SK-N-SH treated with all-trans-retinoic acid at 6 μM for 48 hours (cell line): Measurements from ENCODE around the gene JAGN1.

Experiments used
- PPARA ChIP-seq: fragments of 250-450 bp; sonication (Bioruptor Pico); IDR thresholded peaks from 2 replicates; pipeline ENCODE4 v1.5.0; 2020; ENCODE audit warnings: mild to moderate bottlenecking, borderline replicate concordance
- RARB ChIP-seq: fragments of 250-450 bp; sonication (Bioruptor Pico); IDR thresholded peaks from 2 replicates; pipeline ENCODE4 v1.8.0; 2021; ENCODE audit warnings: mild to moderate bottlenecking, moderate library complexity
- SNAI2 ChIP-seq: fragments of 250-450 bp; sonication (Bioruptor Pico); IDR thresholded peaks from 2 replicates; pipeline ENCODE4 v1.5.0; 2020; ENCODE audit warnings: mild to moderate bottlenecking, moderate library complexity
- TCF4 ChIP-seq: fragments of 250-450 bp; sonication (Bioruptor Pico); IDR thresholded peaks from 2 replicates; pipeline ENCODE4 v1.8.0; 2021; ENCODE audit warnings: mild to moderate bottlenecking, moderate library complexity, borderline replicate concordance
- TOX ChIP-seq: fragments of 250-450 bp; sonication (Bioruptor Pico); IDR thresholded peaks from 2 replicates; pipeline ENCODE4 v1.8.0; 2021; ENCODE audit warnings: mild to moderate bottlenecking, moderate library complexity, borderline replicate concordance
- ZC3H10 ChIP-seq: fragments of 250-450 bp; sonication (Bioruptor Pico); IDR thresholded peaks from 2 replicates; pipeline ENCODE4 v1.5.1; 2021; ENCODE audit warnings: mild to moderate bottlenecking, moderate library complexity
- ZFP3 ChIP-seq: fragments of 250-450 bp; sonication (Bioruptor Pico); IDR thresholded peaks from 2 replicates; pipeline ENCODE4 v1.5.0; 2020; ENCODE audit warnings: mild to moderate bottlenecking, moderate library complexity
- ZNF70 ChIP-seq: fragments of 450-650 bp; formaldehyde crosslinking; IDR thresholded peaks from 2 replicates; pipeline ENCODE4 v1.5.0; 2020; ENCODE audit warnings: mild to moderate bottlenecking, moderate library complexity
- TF ChIP-seq, protein P1 (sequence below): fragments of 250-450 bp; sonication (Bioruptor Pico); IDR thresholded peaks from 2 replicates; pipeline ENCODE4 v1.5.1; 2020; ENCODE audit warnings: low read depth, mild to moderate bottlenecking, moderate library complexity
- TF ChIP-seq, protein P2 (sequence below): fragments of 250-450 bp; sonication (Bioruptor Pico); IDR thresholded peaks from 2 replicates; pipeline ENCODE4 v1.8.0; 2020; ENCODE audit warnings: mild to moderate bottlenecking, moderate library complexity, borderline replicate concordance
- TF ChIP-seq, protein P3 (sequence below): fragments of 250-450 bp; sonication (Bioruptor Pico); IDR thresholded peaks from 2 replicates; pipeline ENCODE4 v1.5.0; 2020; ENCODE audit warnings: mild to moderate bottlenecking, moderate library complexity
- TF ChIP-seq, protein P4 (sequence below): fragments of 250-450 bp; sonication (Bioruptor Pico); IDR thresholded peaks from 2 replicates; pipeline ENCODE4 v1.5.1; 2021; ENCODE audit warnings: mild to moderate bottlenecking, moderate library complexity

DNA sequence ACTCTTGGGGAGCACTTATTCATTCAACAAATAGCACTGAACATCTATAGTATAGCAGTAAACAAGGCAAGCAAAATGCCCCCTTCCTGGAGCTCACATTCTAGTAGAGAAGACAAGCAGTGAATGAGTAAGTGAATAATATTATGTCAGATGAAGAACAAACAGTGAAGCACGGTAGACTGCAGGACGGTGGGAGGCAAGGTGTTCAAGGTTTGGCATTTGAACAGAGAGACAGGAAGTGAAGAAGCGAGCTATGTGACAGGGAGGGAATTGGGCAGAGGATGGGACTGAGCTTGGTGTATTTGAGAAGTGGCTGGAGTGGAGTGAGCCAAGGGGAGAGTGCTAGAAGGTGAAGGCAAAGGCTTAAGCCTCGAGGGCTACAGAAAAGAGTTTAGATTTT is 44.6 kb downstream of the JAGN1 start:
- TF ChIP-seq, protein P1, sequence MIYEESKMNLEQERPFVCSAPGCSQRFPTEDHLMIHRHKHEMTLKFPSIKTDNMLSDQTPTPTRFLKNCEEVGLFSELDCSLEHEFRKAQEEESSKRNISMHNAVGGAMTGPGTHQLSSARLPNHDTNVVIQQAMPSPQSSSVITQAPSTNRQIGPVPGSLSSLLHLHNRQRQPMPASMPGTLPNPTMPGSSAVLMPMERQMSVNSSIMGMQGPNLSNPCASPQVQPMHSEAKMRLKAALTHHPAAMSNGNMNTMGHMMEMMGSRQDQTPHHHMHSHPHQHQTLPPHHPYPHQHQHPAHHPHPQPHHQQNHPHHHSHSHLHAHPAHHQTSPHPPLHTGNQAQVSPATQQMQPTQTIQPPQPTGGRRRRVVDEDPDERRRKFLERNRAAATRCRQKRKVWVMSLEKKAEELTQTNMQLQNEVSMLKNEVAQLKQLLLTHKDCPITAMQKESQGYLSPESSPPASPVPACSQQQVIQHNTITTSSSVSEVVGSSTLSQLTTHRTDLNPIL = no peak
- TF ChIP-seq ZFP3 (CRISPR knock-in tag) (no peak), SNAI2 (CRISPR knock-in tag) (no peak), ZC3H10 (CRISPR knock-in tag) (no peak), ZNF70 (CRISPR knock-in tag) (no peak), TCF4 (CRISPR knock-in tag) (no peak), TOX (CRISPR knock-in tag) (no peak), PPARA (CRISPR knock-in tag) (no peak), RARB (CRISPR knock-in tag) (no peak)
- TF ChIP-seq, protein P2, sequence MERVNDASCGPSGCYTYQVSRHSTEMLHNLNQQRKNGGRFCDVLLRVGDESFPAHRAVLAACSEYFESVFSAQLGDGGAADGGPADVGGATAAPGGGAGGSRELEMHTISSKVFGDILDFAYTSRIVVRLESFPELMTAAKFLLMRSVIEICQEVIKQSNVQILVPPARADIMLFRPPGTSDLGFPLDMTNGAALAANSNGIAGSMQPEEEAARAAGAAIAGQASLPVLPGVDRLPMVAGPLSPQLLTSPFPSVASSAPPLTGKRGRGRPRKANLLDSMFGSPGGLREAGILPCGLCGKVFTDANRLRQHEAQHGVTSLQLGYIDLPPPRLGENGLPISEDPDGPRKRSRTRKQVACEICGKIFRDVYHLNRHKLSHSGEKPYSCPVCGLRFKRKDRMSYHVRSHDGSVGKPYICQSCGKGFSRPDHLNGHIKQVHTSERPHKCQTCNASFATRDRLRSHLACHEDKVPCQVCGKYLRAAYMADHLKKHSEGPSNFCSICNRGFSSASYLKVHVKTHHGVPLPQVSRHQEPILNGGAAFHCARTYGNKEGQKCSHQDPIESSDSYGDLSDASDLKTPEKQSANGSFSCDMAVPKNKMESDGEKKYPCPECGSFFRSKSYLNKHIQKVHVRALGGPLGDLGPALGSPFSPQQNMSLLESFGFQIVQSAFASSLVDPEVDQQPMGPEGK (CRISPR knock-in tag) = no peak
- TF ChIP-seq, protein P3, sequence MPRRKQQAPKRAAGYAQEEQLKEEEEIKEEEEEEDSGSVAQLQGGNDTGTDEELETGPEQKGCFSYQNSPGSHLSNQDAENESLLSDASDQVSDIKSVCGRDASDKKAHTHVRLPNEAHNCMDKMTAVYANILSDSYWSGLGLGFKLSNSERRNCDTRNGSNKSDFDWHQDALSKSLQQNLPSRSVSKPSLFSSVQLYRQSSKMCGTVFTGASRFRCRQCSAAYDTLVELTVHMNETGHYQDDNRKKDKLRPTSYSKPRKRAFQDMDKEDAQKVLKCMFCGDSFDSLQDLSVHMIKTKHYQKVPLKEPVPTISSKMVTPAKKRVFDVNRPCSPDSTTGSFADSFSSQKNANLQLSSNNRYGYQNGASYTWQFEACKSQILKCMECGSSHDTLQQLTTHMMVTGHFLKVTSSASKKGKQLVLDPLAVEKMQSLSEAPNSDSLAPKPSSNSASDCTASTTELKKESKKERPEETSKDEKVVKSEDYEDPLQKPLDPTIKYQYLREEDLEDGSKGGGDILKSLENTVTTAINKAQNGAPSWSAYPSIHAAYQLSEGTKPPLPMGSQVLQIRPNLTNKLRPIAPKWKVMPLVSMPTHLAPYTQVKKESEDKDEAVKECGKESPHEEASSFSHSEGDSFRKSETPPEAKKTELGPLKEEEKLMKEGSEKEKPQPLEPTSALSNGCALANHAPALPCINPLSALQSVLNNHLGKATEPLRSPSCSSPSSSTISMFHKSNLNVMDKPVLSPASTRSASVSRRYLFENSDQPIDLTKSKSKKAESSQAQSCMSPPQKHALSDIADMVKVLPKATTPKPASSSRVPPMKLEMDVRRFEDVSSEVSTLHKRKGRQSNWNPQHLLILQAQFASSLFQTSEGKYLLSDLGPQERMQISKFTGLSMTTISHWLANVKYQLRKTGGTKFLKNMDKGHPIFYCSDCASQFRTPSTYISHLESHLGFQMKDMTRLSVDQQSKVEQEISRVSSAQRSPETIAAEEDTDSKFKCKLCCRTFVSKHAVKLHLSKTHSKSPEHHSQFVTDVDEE (CRISPR knock-in tag) = no peak
- TF ChIP-seq, protein P4, sequence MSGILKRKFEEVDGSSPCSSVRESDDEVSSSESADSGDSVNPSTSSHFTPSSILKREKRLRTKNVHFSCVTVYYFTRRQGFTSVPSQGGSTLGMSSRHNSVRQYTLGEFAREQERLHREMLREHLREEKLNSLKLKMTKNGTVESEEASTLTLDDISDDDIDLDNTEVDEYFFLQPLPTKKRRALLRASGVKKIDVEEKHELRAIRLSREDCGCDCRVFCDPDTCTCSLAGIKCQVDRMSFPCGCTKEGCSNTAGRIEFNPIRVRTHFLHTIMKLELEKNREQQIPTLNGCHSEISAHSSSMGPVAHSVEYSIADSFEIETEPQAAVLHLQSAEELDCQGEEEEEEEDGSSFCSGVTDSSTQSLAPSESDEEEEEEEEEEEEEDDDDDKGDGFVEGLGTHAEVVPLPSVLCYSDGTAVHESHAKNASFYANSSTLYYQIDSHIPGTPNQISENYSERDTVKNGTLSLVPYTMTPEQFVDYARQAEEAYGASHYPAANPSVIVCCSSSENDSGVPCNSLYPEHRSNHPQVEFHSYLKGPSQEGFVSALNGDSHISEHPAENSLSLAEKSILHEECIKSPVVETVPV (CRISPR knock-in tag) = no peak
